ENCODE measurements around the gene BUB1.
"Not testable (repeated sequence)": the region's sequence is repeated elsewhere in the genome, so short reads cannot be mapped to it uniquely, and the experiment has no call there.

BUB1 gene

GRCh38 chr2:110690083-110690965, 12.5 kb upstream of the BUB1 start:
- DNase-seq (ENCODE audit: low read depth), result no peak

- DNase-seq (ENCODE audit: low read depth), result no peak
Measured at GRCh38 chr2:110688594-110689091, 10.8 kb upstream of the BUB1 start.

GRCh38 chr2:110687775-110688484, 10.1 kb upstream of the BUB1 start:
- not testable (repeated sequence) for DNase-seq (ENCODE audit: low read depth)

- no peak for DNase-seq (ENCODE audit: low read depth)
Measured at GRCh38 chr2:110682872-110683271, 5.0 kb upstream of the BUB1 start.

GRCh38 chr2:110682267-110682666, 4.4 kb upstream of the BUB1 start:
- no peak for DNase-seq (ENCODE audit: low read depth)

- DNase-seq (ENCODE audit: low read depth), result no peak
Measured at GRCh38 chr2:110680709-110681108, 2.8 kb upstream of the BUB1 start.

- no peak for DNase-seq (ENCODE audit: low read depth)
Measured at GRCh38 chr2:110679865-110680264, 2.0 kb upstream of the BUB1 start.

GRCh38 chr2:110679337-110679707, 1.5 kb upstream of the BUB1 start:
- DNase-seq (ENCODE audit: low read depth), result no peak

GRCh38 chr2:110678457-110679336, 834 bp upstream of the BUB1 start:
- no peak for DNase-seq (ENCODE audit: low read depth)

GRCh38 chr2:110677080-110677479, 783 bp downstream of the BUB1 start:
- no peak for DNase-seq (ENCODE audit: low read depth)

- no peak for DNase-seq (ENCODE audit: low read depth)
Measured at GRCh38 chr2:110675679-110676078, 2.2 kb downstream of the BUB1 start.

- no peak for DNase-seq (ENCODE audit: low read depth)
Measured at GRCh38 chr2:110674620-110675555, 3.0 kb downstream of the BUB1 start.

- DNase-seq (ENCODE audit: low read depth), result no peak
Measured at GRCh38 chr2:110673201-110673600, 4.7 kb downstream of the BUB1 start.

GRCh38 chr2:110670826-110671225, 7.0 kb downstream of the BUB1 start:
- no peak for DNase-seq (ENCODE audit: low read depth)

- no peak for DNase-seq (ENCODE audit: low read depth)
Measured at GRCh38 chr2:110669079-110669478, 8.8 kb downstream of the BUB1 start.

GRCh38 chr2:110667071-110667470, 10.8 kb downstream of the BUB1 start:
- no peak for DNase-seq (ENCODE audit: low read depth)

GRCh38 chr2:110664135-110664534, 13.7 kb downstream of the BUB1 start:
- DNase-seq (ENCODE audit: low read depth), result no peak

GRCh38 chr2:110662560-110662959, 15.3 kb downstream of the BUB1 start:
- no peak for DNase-seq (ENCODE audit: low read depth)

GRCh38 chr2:110660558-110660957, 17.3 kb downstream of the BUB1 start:
- DNase-seq (ENCODE audit: low read depth), result no peak

GRCh38 chr2:110659248-110659647, 18.6 kb downstream of the BUB1 start:
- DNase-seq (ENCODE audit: low read depth), result no peak

GRCh38 chr2:110657724-110658305, 20.0 kb downstream of the BUB1 start:
- no peak for DNase-seq (ENCODE audit: low read depth)
